ENCODE data around the gene PPP2R2C. TPM values are rescaled to one million over a fixed set of nuclear protein-coding genes. Genes with fewer than 3 reads are reported as not detected.

The PPP2R2C gene
- total RNA-seq, 1 donor from 2014 or later, result 10.8 TPM

DNA sequence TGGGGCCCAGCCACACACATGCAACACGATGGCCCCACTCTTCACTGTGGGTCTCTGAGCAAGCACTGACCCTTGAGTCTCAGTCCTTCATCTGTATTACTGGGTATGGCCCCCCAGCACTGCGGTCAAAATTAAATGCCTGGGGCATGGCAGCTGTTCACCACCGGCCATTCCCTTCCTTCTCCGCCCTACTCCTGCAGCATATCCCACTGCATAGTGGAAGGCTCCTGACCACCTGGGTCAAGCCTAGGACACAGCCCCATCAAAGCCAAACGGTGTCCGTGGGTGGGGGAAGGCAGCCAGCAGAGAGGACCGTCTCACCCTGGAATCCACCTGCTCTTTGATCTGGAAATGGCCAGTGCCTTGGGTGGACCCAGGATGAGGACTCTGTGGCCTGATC is 30.7 kb downstream of the PPP2R2C start:
- TF ChIP-seq, protein P1, sequence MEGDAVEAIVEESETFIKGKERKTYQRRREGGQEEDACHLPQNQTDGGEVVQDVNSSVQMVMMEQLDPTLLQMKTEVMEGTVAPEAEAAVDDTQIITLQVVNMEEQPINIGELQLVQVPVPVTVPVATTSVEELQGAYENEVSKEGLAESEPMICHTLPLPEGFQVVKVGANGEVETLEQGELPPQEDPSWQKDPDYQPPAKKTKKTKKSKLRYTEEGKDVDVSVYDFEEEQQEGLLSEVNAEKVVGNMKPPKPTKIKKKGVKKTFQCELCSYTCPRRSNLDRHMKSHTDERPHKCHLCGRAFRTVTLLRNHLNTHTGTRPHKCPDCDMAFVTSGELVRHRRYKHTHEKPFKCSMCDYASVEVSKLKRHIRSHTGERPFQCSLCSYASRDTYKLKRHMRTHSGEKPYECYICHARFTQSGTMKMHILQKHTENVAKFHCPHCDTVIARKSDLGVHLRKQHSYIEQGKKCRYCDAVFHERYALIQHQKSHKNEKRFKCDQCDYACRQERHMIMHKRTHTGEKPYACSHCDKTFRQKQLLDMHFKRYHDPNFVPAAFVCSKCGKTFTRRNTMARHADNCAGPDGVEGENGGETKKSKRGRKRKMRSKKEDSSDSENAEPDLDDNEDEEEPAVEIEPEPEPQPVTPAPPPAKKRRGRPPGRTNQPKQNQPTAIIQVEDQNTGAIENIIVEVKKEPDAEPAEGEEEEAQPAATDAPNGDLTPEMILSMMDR (conservative IDR thresholded peaks at IDR 0.05), result no peak

DNA sequence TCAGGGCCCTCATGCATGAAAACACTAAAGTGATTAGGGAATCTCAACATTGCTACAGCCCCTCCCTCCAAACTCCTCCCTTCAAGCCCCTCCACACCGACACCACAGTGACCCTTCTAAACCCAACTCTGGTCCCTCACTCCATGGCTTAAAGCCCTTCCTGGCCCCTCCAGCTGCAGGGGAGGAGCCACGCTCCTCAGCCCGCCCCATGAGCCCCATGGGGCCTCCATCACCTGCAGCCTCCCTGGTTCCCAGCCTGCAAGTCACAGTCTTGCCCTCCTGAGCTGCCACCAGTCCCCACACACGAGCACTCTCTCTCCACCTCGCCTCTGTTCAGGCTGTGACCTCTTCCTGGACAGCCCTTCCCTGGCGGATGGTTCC is 31.2 kb downstream of the PPP2R2C start:
- Mint-ChIP-seq H3K27me3 (peaks cover 18% of the 10 kb centered on the region), H3K4me1 (ENCODE audit: unreplicated experiment) (peaks cover 4% of the 10 kb centered on the region), H3K36me3 (no peaks in the 10 kb centered on the region), H3K27ac (no peak overlapping the region), H3K9me3 (no peaks in the 10 kb centered on the region), H3K4me3 (no peak overlapping the region)
- TF ChIP-seq, protein P1 (conservative IDR thresholded peaks at IDR 0.05), result no peak
- DNase-seq (ENCODE audit: extremely low spot score, unreplicated experiment), result no peak

More for the DNA sequence above, 30.7 kb downstream of the PPP2R2C start:
- H3K4me3 Mint-ChIP-seq, result no peak overlapping the region
- peaks cover 22% of the 10 kb centered on the region for H3K27me3 Mint-ChIP-seq
- H3K4me1 Mint-ChIP-seq (ENCODE audit: unreplicated experiment), result peaks cover 9% of the 10 kb centered on the region
- no peak overlapping the region for H3K27ac Mint-ChIP-seq
- H3K36me3 Mint-ChIP-seq, result no peaks in the 10 kb centered on the region
- H3K9me3 Mint-ChIP-seq, result no peaks in the 10 kb centered on the region
- DNase-seq (ENCODE audit: extremely low spot score, unreplicated experiment), result no peak

DNA sequence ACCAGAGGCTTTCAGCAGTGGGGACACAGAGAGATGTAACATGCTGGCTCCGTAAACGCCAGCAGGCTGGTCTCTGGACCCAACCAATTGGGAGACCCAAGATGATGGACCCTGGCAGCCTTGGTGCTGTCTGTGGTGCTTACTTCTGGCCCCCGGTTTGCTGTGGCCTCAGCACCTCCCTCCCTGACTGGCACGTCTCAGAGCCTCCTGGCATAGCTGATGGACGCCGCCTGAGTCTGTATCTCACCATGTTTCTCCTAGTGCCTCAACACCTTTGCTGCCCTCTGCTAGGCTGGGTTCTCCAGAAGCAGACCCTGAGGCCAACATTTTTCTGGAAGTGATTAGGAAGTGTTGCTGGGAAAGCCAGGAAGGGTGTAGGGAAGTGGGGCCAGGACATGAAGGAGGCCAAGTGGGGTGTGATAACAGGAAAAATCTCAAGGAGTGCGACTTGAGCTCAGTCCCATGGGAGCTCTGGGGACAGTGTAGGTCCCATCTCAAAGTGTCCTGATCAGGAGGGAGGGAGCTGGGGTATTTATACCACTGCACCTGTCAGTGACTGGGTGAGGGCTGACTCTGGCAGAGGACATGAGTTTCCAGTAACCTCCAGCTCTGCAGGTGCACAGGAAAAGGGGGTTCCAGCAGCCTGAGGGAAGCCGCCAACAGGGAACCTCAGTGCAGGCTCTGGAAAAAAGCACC is 31.8 kb downstream of the PPP2R2C start:
- H3K4me1 Mint-ChIP-seq (ENCODE audit: unreplicated experiment), result no peaks in the 10 kb centered on the region
- H3K27me3 Mint-ChIP-seq, result peaks cover 15% of the 10 kb centered on the region
- no peak overlapping the region for H3K4me3 Mint-ChIP-seq
- no peaks in the 10 kb centered on the region for H3K9me3 Mint-ChIP-seq
- H3K27ac Mint-ChIP-seq, result no peak overlapping the region
- TF ChIP-seq, protein P1 (conservative IDR thresholded peaks at IDR 0.05), result no peak
- no peak for DNase-seq (ENCODE audit: extremely low spot score, unreplicated experiment)
- no peaks in the 10 kb centered on the region for H3K36me3 Mint-ChIP-seq

DNA sequence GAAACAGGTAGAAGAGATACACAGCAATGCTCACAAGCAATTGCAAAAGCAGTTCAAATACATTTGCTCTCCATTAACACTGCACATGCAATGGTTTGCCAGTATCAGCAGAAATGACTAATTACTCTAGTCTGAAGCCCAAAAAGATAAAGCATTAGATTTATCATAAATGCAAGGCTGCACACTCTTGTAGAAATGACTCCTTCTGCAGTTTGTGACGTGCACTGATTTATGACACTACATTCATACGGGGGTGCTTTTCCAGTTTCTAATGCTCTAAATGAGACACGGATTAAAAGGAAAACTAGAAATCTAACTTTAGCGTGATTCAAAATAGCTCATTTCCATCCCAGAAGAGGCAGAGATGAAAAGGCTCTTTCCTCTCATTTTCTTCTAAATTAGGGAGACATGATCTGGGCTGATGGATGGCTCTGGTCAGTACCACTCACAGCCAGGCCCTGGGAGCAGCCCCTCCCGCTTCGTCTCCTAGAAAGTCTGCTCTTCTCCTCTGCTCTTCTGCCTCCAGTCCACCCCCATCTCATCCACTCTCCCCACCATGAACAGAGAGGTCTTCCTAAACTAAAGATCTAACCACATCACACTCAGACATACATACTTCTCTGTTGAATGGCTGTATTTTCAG is 33.2 kb downstream of the PPP2R2C start:
- Mint-ChIP-seq H3K9me3 (peaks cover 6% of the 10 kb centered on the region), H3K27ac (no peak overlapping the region), H3K27me3 (peaks cover 16% of the 10 kb centered on the region), H3K4me1 (ENCODE audit: unreplicated experiment) (no peaks in the 10 kb centered on the region), H3K4me3 (no peak overlapping the region), H3K36me3 (no peaks in the 10 kb centered on the region)
- TF ChIP-seq, protein P1 (conservative IDR thresholded peaks at IDR 0.05), result no peak
- no peak for DNase-seq (ENCODE audit: extremely low spot score, unreplicated experiment)

DNA sequence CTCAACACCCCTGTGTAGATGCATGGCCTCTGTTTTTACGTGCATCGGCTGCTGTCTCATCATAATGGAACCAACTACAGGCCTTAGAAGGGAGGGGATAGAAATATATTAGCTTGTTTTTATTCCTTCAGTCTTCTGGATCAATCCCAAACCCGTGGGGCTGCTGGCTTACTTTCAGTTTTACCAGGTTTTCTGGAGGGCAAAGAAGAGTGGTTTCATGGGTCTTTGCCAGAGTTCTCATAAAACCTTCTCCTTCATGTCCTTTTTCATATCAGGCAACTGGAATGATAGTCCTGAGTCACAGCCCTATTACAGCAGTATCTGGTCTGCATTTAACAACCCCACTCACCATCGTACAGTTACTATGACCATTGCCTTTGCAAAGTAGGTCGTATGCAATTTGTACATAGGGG is 34.6 kb downstream of the PPP2R2C start:
- H3K4me3 Mint-ChIP-seq, result no peak overlapping the region
- TF ChIP-seq, protein P1 (conservative IDR thresholded peaks at IDR 0.05), result no peak
- H3K27me3 Mint-ChIP-seq, result peaks cover 17% of the 10 kb centered on the region
- no peak for DNase-seq (ENCODE audit: extremely low spot score, unreplicated experiment)
- no peak overlapping the region for H3K27ac Mint-ChIP-seq
- H3K4me1 Mint-ChIP-seq (ENCODE audit: unreplicated experiment), result no peaks in the 10 kb centered on the region
- H3K36me3 Mint-ChIP-seq, result no peaks in the 10 kb centered on the region
- H3K9me3 Mint-ChIP-seq, result peaks cover 6% of the 10 kb centered on the region
